ENCODE data around the gene MEIKIN. TPM values are rescaled to one million over a fixed set of nuclear protein-coding genes. Genes with fewer than 3 reads are reported as not detected.

The MEIKIN gene, protein sequence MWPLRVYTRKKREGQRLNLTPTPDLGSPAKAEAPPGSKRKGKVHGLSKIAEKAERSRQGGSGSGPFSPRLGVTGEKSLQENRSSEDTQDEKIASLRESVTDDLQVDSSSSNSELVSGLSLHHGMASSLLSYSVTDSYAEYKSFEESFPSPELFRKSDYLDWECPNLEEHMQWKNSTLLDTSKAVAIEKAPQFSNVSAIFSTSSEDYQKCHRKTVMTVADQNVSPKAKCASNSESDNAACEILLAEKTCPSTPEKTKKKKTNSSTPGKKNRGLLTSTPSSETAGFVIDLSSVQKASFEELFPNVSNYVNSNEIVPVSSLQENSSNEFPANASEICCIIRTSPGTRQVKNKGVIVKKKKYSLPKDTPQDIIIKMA
- total RNA-seq (2014; rRNA removed; shearing (Covaris generic)) (not detected in 2 replicates), total RNA-seq (2022) (not detected in 2 replicates), Bru-seq, nascent RNA (not detected), BruChase-seq, experiment 1, labeled RNA remaining after a 6-hour chase (not detected), BruChase-seq, experiment 2, labeled RNA remaining after a 2-hour chase (not detected)
- long read RNA-seq = 0 reads

DNA sequence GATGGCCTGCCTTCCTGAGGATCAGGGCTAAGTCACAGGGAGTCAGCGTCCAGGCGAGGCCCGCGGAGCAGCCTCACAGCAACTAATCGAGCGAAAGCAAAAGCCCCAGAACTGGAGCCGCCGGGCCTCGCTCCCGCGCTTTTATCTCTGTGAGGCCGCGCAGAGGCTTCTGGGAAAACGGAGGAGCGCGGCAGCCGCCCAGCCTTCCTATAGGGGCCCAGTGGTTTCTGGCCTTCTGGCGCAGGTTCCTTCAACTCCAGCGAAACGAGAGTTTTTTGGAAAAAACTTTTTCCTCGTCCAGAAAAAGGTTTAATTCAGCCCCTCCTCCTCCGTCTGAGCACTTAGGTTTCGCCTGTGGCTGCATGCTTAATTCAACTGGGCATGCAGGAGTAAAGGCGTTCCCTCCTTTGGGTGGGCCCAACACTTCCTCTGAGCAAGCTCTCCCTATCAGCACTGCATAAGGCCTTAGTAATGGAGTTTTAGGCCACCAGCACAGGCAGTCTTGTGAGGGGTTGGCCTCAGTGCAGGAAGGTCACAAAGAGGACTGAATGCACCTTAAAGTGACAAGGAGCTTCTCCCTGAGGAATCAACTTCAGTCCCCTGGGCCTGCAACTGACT is at the start of gene MEIKIN:
TSS of gene MEIKIN (minus strand) at position 113 of the 618 bp plus-strand sequence. CDS start 158 bp downstream, outside the sequence.
- intact Hi-C loops (cut with micrococcal nuclease; ENCODE audit: unreplicated experiment) = no loop called here
- H3K9me2 ChIP-seq (ENCODE audit: insufficient read depth, low read length) = no peaks in the 10 kb centered on the region
- DNase-seq (ENCODE audit: low spot score) = no peak
- BruUV-seq (replicated peaks) = no TSS peak
- CTCF ChIA-PET (ENCODE audit: unreplicated experiment) = no interaction called here
- H3K4me3 ChIP-seq (ENCODE audit: low read depth, low read length, poor library complexity, severe bottlenecking) = no peak within 1 kb of the TSS
- no peak for TF ChIP-seq EZH2phosphoT487 (IDR thresholded peaks at IDR 0.05; ENCODE audit: borderline replicate concordance, low read depth, low read length)
- TF ChIP-seq, protein P1, sequence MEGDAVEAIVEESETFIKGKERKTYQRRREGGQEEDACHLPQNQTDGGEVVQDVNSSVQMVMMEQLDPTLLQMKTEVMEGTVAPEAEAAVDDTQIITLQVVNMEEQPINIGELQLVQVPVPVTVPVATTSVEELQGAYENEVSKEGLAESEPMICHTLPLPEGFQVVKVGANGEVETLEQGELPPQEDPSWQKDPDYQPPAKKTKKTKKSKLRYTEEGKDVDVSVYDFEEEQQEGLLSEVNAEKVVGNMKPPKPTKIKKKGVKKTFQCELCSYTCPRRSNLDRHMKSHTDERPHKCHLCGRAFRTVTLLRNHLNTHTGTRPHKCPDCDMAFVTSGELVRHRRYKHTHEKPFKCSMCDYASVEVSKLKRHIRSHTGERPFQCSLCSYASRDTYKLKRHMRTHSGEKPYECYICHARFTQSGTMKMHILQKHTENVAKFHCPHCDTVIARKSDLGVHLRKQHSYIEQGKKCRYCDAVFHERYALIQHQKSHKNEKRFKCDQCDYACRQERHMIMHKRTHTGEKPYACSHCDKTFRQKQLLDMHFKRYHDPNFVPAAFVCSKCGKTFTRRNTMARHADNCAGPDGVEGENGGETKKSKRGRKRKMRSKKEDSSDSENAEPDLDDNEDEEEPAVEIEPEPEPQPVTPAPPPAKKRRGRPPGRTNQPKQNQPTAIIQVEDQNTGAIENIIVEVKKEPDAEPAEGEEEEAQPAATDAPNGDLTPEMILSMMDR (conservative IDR thresholded peaks at IDR 0.05; ENCODE audit: low read length) = no peak
- H3K4me1 ChIP-seq (ENCODE audit: insufficient read depth, low read length, poor library complexity, severe bottlenecking) = no peaks in the 10 kb centered on the region
- H2AFZ ChIP-seq (ENCODE audit: low read length) = no peak within 1 kb of the TSS
- POLR2A ChIA-PET = interaction anchor here (0.6 kb wide), 1 partner anchor 124 kb away, joined by 6 read pairs; no protein-coding TSS in a partner anchor
- H3K27ac ChIP-seq (ENCODE audit: low read depth, low read length, poor library complexity, severe bottlenecking) = no peak within 1 kb of the TSS
- no peak within 1 kb of the TSS for H3K4me2 ChIP-seq (ENCODE audit: low read length)
- H3K9me3 ChIP-seq (ENCODE audit: low read length) = no peaks in the 10 kb centered on the region
- no peaks in the 10 kb centered on the region for H4K20me1 ChIP-seq (ENCODE audit: insufficient read depth, low read length)
- no peaks in the 10 kb centered on the region for H3K79me2 ChIP-seq (ENCODE audit: insufficient read depth, low read depth, low read length)
- no peaks in the 10 kb centered on the region for H3K36me3 ChIP-seq (ENCODE audit: insufficient read depth, low read length)

DNA sequence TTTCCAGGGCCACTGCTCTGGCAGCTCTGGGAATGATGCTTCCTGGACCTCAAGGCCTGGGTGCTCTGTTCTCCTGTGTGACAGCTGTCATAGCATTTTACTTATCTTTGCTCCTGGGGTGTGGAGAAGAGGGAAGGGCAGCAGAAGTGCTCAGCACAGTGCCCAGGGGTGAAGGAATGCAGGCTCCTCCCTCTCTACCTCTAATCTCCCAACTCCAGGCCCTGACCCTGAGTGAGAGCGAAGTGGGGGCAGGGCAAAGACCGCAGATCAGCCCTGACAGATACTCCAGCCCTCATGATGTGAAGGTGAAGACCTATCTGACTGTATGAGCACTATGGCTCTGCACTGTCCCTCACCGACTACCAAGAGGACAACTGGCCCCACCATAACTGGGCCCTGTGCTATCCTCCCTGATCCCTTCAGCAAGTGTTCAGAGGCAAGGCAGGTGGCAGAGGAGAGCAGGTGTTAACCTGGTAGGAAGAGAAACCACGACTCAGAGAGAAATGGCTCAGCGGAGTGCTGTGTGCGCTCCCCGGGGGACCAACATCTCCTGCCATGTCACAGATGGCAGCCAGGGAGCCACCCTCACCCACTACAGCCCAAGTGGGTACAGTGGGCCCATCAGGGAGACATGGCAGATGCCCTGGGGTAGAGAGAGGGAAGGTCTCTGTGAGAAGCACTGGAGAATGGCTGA is 49.2 kb upstream of the MEIKIN start:
- BruUV-seq (replicated peaks) = no TSS peak
- Histone ChIP-seq H3K27ac (ENCODE audit: low read depth, low read length, poor library complexity, severe bottlenecking) (no peak overlapping the region), H3K9me2 (ENCODE audit: insufficient read depth, low read length) (no peaks in the 10 kb centered on the region), H3K4me1 (ENCODE audit: insufficient read depth, low read length, poor library complexity, severe bottlenecking) (no peaks in the 10 kb centered on the region), H2AFZ (ENCODE audit: low read length) (no peak overlapping the region), H4K20me1 (ENCODE audit: insufficient read depth, low read length) (no peaks in the 10 kb centered on the region), H3K4me2 (ENCODE audit: low read length) (no peak overlapping the region), H3K79me2 (ENCODE audit: insufficient read depth, low read depth, low read length) (no peaks in the 10 kb centered on the region), H3K4me3 (ENCODE audit: low read depth, low read length, poor library complexity, severe bottlenecking) (no peak overlapping the region), H3K36me3 (ENCODE audit: insufficient read depth, low read length) (no peaks in the 10 kb centered on the region), H3K9me3 (ENCODE audit: low read length) (no peaks in the 10 kb centered on the region)
- no peak for DNase-seq (ENCODE audit: low spot score)
- intact Hi-C loops (cut with micrococcal nuclease; ENCODE audit: unreplicated experiment) = no loop called here
- no peak for TF ChIP-seq EZH2phosphoT487 (IDR thresholded peaks at IDR 0.05; ENCODE audit: borderline replicate concordance, low read depth, low read length)
- TF ChIP-seq, protein P1 (conservative IDR thresholded peaks at IDR 0.05; ENCODE audit: low read length) = no peak
- ChIA-PET POLR2A (no interaction called here), CTCF (ENCODE audit: unreplicated experiment) (no interaction called here)

Measured in OCI-LY7 (cell line).